SK-N-SH (cell line): ENCODE measurements around the gene SCO1. TPM values are rescaled to one million over a fixed set of nuclear protein-coding genes. Genes with fewer than 3 reads are reported as not detected.

Source experiments
- CTCF ChIA-PET: fragments of 300-600, 350-600 bp; formaldehyde crosslinking; extraction: SDS; loops from one replicate; lab custom pipeline; 2021; lab: Yijun Ruan, JAX
- POLR2A ChIA-PET: fragments of 350-600 bp; sonication (Branson Sonifier 250); formaldehyde crosslinking; extraction: SDS; loops from one replicate; lab custom pipeline; 2020; ENCODE audit warnings: antibody characterized with exemption, inconsistent platforms; lab: Yijun Ruan, JAX
- DNase-seq: peaks from one replicate; pipeline ENCODE4 v3.0.0; 2012
- H2AFZ ChIP-seq: fragments of 200-600 bp; sonication (generic); 2 replicates; pipeline ENCODE4 v1.8.1; 2016; ENCODE audit warnings: antibody characterized with exemption, mild to moderate bottlenecking, low read depth
- H3F3A ChIP-seq: fragments of 200-600 bp; sonication (generic); replicated peaks from 2 replicates; pipeline ENCODE3; 2016; ENCODE audit warnings: antibody characterized with exemption, mild to moderate bottlenecking; ENCODE audit not compliant: insufficient read depth
- H3K27ac ChIP-seq, 2 experiments: fragments of 200-500 bp in 1 of 2; fragments of 200-600 bp in 1 of 2; sonication (Bioruptor generic) in 1 of 2; sonication (generic), shearing (Covaris generic) in 1 of 2; 2 replicates each; pipeline versions ENCODE4 v1.5.1 to v1.6.1; 2014 to 2016; ENCODE audit warnings: low read depth in 2 of 2, inconsistent platforms in 1 of 2, low read length in 1 of 2, mild to moderate bottlenecking in 1 of 2, mixed read lengths in 1 of 2
- H3K27me3 ChIP-seq: fragments of 200-600 bp; sonication (generic), shearing (Covaris generic); 2 replicates; pipeline ENCODE4 v1.6.1; 2016; ENCODE audit warnings: mixed run types; ENCODE audit not compliant: insufficient read depth
- H3K36me3 ChIP-seq, 2 experiments: fragments of 200-500 bp in 1 of 2; fragments of 200-600 bp in 1 of 2; sonication (Bioruptor generic) in 1 of 2; sonication (generic) in 1 of 2; replicated peaks in 1 of 2; 2 replicates each; pipeline versions ENCODE3 to v1.5.1; 2014 to 2016; ENCODE audit warnings: low read length in 1 of 2, mild to moderate bottlenecking in 1 of 2; ENCODE audit not compliant: insufficient read depth in 2 of 2, control insufficient read depth in 1 of 2
- H3K4me1 ChIP-seq, 2 experiments: fragments of 200-500 bp in 1 of 2; fragments of 200-600 bp in 1 of 2; sonication (Bioruptor generic) in 1 of 2; sonication (generic), shearing (Covaris generic) in 1 of 2; 2 replicates each; pipeline versions ENCODE4 v1.5.1 to v1.6.1; 2014 to 2016; ENCODE audit warnings: low read depth in 1 of 2, low read length in 1 of 2, mixed run types in 1 of 2; ENCODE audit not compliant: insufficient read depth in 2 of 2, control insufficient read depth in 1 of 2
- H3K4me2 ChIP-seq: fragments of 200-600 bp; sonication (generic), shearing (Covaris generic); 2 replicates; pipeline ENCODE4 v1.6.1; 2017; ENCODE audit warnings: mixed run types
- H3K4me3 ChIP-seq, 2 experiments: fragments of 200-500 bp in 1 of 2; fragments of 200-600 bp in 1 of 2; sonication (Bioruptor generic) in 1 of 2; sonication (generic), shearing (Covaris generic) in 1 of 2; 2 replicates each; pipeline versions ENCODE4 v1.5.1 to v1.8.1; 2014 to 2016; ENCODE audit warnings: low read depth in 2 of 2, inconsistent platforms in 1 of 2, low read length in 1 of 2, mild to moderate bottlenecking in 1 of 2, mixed read lengths in 1 of 2, moderate library complexity in 1 of 2
- H3K79me2 ChIP-seq: fragments of 200-600 bp; sonication (generic); 2 replicates; pipeline ENCODE4 v1.8.1; 2017; ENCODE audit warnings: mild to moderate bottlenecking; ENCODE audit not compliant: insufficient read depth
- H3K9ac ChIP-seq: fragments of 200-600 bp; sonication (generic); 2 replicates; pipeline ENCODE4 v1.6.1; 2017; ENCODE audit warnings: mixed run types
- H3K9me2 ChIP-seq: fragments of 200-600 bp; sonication (generic); 2 replicates; pipeline ENCODE4 v1.6.1; 2017; ENCODE audit warnings: mixed run types
- H3K9me3 ChIP-seq: fragments of 200-600 bp; sonication (generic); 2 replicates; pipeline ENCODE4 v1.6.1; 2017; ENCODE audit warnings: mixed run types, mild to moderate bottlenecking, moderate library complexity
- H4K20me1 ChIP-seq: fragments of 200-600 bp; sonication (generic); 2 replicates; pipeline ENCODE4 v1.6.1; 2017; ENCODE audit warnings: mild to moderate bottlenecking, mixed run types; ENCODE audit not compliant: insufficient read depth
- FOXJ3 ChIP-seq: sonication (generic); formaldehyde crosslinking; IDR thresholded peaks from 2 replicates; pipeline ENCODE4 v1.5.1; 2020; ENCODE audit warnings: mild to moderate bottlenecking, missing genetic modification reagents
- FOXM1 ChIP-seq: IDR thresholded peaks from 2 replicates; pipeline ENCODE4 v1.4.0; 2012; ENCODE audit warnings: low read depth, mild to moderate bottlenecking
- MEF2A ChIP-seq: IDR thresholded peaks from 2 replicates; pipeline ENCODE4 v1.4.0; 2012; ENCODE audit warnings: low read depth, borderline replicate concordance
- MXI1 ChIP-seq: IDR thresholded peaks from 2 replicates; pipeline ENCODE4 v1.6.1; 2012; ENCODE audit warnings: mild to moderate bottlenecking, low read depth, low read length, improper control_type of control experiment
- NFIC ChIP-seq: IDR thresholded peaks from 2 replicates; pipeline ENCODE4 v1.4.0; 2012; ENCODE audit warnings: borderline replicate concordance
- NRF1 ChIP-seq: IDR thresholded peaks from 2 replicates; pipeline ENCODE4 v1.6.1; 2012; ENCODE audit warnings: low read depth, mild to moderate bottlenecking, low read length
- RAD21 ChIP-seq: IDR thresholded peaks from 2 replicates; pipeline ENCODE4 v1.6.1; 2012; ENCODE audit warnings: mild to moderate bottlenecking, low read length
- RCOR1 ChIP-seq: fragments of 150-350 bp; IDR thresholded peaks from 2 replicates; pipeline ENCODE4 v1.6.1; 2017; ENCODE audit warnings: antibody characterized with exemption, low read length
- RFX5 ChIP-seq: IDR thresholded peaks from 2 replicates; pipeline ENCODE4 v1.6.1; 2012; ENCODE audit warnings: mild to moderate bottlenecking, improper control_type of control experiment, low read length
- RXRA ChIP-seq: IDR thresholded peaks from 2 replicates; pipeline ENCODE4 v1.4.0; 2012; ENCODE audit warnings: low read depth, mild to moderate bottlenecking, borderline replicate concordance
- SMC3 ChIP-seq: IDR thresholded peaks from 2 replicates; pipeline ENCODE4 v1.6.1; 2012; ENCODE audit warnings: low read depth, low read length, improper control_type of control experiment
- TAF1 ChIP-seq: IDR thresholded peaks from 2 replicates; pipeline ENCODE4 v1.6.1; 2012; ENCODE audit warnings: low read depth, mild to moderate bottlenecking, low read length, moderate library complexity, borderline replicate concordance
- TEAD4 ChIP-seq: IDR thresholded peaks from 2 replicates; pipeline ENCODE4 v1.4.0; 2012; ENCODE audit warnings: mild to moderate bottlenecking, borderline replicate concordance; ENCODE audit not compliant: insufficient read depth
- YY1 ChIP-seq: IDR thresholded peaks from 2 replicates; pipeline ENCODE4 v1.4.0; 2012; ENCODE audit warnings: low read depth, mild to moderate bottlenecking
- ZBTB33 ChIP-seq: IDR thresholded peaks from 2 replicates; pipeline ENCODE4 v1.4.0; 2012; ENCODE audit warnings: low read depth, borderline replicate concordance
- WGBS: methylation state at CpG from one replicate; pipeline ENCODE4 v1.1.6; 2017; ENCODE audit warnings: low lambda C conversion rate; 5-methylcytosine and 5-hydroxymethylcytosine counted together
- polyA plus RNA-seq, 3 experiments: library from polyadenylated mRNA; depleted of rRNA; stranded (reverse); fragments of >200 nt; gene quantifications; 2 replicates each; pipeline ENCODE4 v1.2.3, GENCODE V29; 2012
- TF ChIP-seq, protein P1 (sequence below): fragments of 150-350 bp; IDR thresholded peaks from 2 replicates; pipeline ENCODE4 v1.6.1; 2017; ENCODE audit warnings: antibody characterized with exemption, low read length, low read depth, borderline replicate concordance
- TF ChIP-seq, protein P2 (sequence below): IDR thresholded peaks from 2 replicates; pipeline ENCODE4 v1.6.1; 2012; ENCODE audit warnings: mild to moderate bottlenecking, low read depth, low read length, moderate library complexity
- TF ChIP-seq, protein P3 (sequence below): IDR thresholded peaks from 2 replicates; pipeline ENCODE4 v1.4.0; 2012; ENCODE audit warnings: low read depth

The SCO1 gene
- polyA plus RNA-seq, 1 of the 3 experiments (the other 2 are of a cell fraction) = 28.6 TPM

- Histone ChIP-seq H3K4me1 (no peaks in the 10 kb centered on the region; a peak in 1 of 4 replicates), H3K36me3 (no peaks in the 10 kb centered on the region), H3K79me2 (no peaks in the 10 kb centered on the region), H4K20me1 (no peaks in the 10 kb centered on the region), H3K4me2 (no peak overlapping the region), H3F3A (no peaks in the 10 kb centered on the region), H3K9me3 (no peaks in the 10 kb centered on the region), H3K4me3 (no peak overlapping the region)
- no peak for DNase-seq
- TF ChIP-seq NRF1 (no peak), RAD21 (no peak), FOXJ3 (CRISPR knock-in tag) (no peak), RXRA (no peak), RFX5 (no peak)
- TF ChIP-seq, protein P1, sequence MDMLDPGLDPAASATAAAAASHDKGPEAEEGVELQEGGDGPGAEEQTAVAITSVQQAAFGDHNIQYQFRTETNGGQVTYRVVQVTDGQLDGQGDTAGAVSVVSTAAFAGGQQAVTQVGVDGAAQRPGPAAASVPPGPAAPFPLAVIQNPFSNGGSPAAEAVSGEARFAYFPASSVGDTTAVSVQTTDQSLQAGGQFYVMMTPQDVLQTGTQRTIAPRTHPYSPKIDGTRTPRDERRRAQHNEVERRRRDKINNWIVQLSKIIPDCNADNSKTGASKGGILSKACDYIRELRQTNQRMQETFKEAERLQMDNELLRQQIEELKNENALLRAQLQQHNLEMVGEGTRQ = no peak
- TF ChIP-seq, protein P2, sequence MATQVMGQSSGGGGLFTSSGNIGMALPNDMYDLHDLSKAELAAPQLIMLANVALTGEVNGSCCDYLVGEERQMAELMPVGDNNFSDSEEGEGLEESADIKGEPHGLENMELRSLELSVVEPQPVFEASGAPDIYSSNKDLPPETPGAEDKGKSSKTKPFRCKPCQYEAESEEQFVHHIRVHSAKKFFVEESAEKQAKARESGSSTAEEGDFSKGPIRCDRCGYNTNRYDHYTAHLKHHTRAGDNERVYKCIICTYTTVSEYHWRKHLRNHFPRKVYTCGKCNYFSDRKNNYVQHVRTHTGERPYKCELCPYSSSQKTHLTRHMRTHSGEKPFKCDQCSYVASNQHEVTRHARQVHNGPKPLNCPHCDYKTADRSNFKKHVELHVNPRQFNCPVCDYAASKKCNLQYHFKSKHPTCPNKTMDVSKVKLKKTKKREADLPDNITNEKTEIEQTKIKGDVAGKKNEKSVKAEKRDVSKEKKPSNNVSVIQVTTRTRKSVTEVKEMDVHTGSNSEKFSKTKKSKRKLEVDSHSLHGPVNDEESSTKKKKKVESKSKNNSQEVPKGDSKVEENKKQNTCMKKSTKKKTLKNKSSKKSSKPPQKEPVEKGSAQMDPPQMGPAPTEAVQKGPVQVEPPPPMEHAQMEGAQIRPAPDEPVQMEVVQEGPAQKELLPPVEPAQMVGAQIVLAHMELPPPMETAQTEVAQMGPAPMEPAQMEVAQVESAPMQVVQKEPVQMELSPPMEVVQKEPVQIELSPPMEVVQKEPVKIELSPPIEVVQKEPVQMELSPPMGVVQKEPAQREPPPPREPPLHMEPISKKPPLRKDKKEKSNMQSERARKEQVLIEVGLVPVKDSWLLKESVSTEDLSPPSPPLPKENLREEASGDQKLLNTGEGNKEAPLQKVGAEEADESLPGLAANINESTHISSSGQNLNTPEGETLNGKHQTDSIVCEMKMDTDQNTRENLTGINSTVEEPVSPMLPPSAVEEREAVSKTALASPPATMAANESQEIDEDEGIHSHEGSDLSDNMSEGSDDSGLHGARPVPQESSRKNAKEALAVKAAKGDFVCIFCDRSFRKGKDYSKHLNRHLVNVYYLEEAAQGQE = no peak
- TF ChIP-seq, all 33 proteins: peak for 0
- no peak overlapping the region for H3K9ac ChIP-seq
- no peaks in the 10 kb centered on the region for H3K9me2 ChIP-seq
- CTCF ChIA-PET = interaction anchor here (1.1 to 1.8 kb wide), 2 partner anchors 31 to 32 kb away, joined by 3 to 5 read pairs; no protein-coding TSS in a partner anchor
- WGBS = 69% methylated on average over 3 of the region's 3 CpGs
- no peak overlapping the region for H2AFZ ChIP-seq
- no peaks in the 10 kb centered on the region for H3K27me3 ChIP-seq
- POLR2A ChIA-PET = no interaction called here
- H3K27ac ChIP-seq = no peak overlapping the region
Observed at GRCh38 chr17:10648956-10649355, 48.4 kb downstream of the SCO1 start.

DNA sequence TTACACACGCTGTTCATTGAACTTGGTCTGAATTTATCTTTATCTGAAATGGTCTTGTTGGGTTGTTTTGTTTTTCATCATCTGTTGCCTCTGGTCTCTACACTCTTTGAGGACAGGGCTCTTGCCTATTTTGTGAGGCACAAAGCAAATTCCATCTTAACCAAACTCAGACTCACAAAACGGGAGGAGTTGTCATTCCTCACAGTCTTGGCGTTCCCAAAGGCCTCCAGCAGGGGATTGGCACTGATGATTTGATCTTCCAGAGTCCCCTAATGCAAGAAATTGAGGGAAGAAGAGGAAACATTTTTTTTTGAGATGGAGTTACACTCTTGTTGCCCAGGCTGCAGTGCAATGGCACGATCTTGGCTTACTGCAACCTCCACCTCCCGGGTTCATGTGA is 49.0 kb downstream of the SCO1 start:
- Histone ChIP-seq H3K4me1 (no peaks in the 10 kb centered on the region; a peak in 1 of 4 replicates), H3K4me2 (no peak overlapping the region), H3K79me2 (no peaks in the 10 kb centered on the region), H3K27me3 (no peaks in the 10 kb centered on the region), H3K9me2 (no peaks in the 10 kb centered on the region), H3K9me3 (no peaks in the 10 kb centered on the region), H3F3A (no peaks in the 10 kb centered on the region), H3K9ac (no peak overlapping the region), H2AFZ (no peak overlapping the region), H4K20me1 (no peaks in the 10 kb centered on the region), H3K4me3 (no peak overlapping the region), H3K27ac (no peak overlapping the region), H3K36me3 (no peaks in the 10 kb centered on the region)
- no peak for DNase-seq
- CTCF ChIA-PET = no interaction called here
- WGBS = 81% methylated on average over 5 of the region's 5 CpGs
- POLR2A ChIA-PET = no interaction called here
- TF ChIP-seq FOXJ3 (CRISPR knock-in tag) = no peak
- TF ChIP-seq MEF2A = no peak
- no peak for TF ChIP-seq TAF1
- no peak for TF ChIP-seq SMC3
- no peak for TF ChIP-seq FOXM1
- TF ChIP-seq YY1 = no peak
- TF ChIP-seq MXI1 = no peak
- TF ChIP-seq RCOR1 = no peak
- no peak for TF ChIP-seq TEAD4
- no peak for TF ChIP-seq ZBTB33
- TF ChIP-seq, protein P3, sequence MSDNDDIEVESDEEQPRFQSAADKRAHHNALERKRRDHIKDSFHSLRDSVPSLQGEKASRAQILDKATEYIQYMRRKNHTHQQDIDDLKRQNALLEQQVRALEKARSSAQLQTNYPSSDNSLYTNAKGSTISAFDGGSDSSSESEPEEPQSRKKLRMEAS = no peak
- TF ChIP-seq, protein P2 = no peak
- TF ChIP-seq NFIC = no peak
